ENCODE measurements around the gene NHSL1.

NHSL1 gene

DNA sequence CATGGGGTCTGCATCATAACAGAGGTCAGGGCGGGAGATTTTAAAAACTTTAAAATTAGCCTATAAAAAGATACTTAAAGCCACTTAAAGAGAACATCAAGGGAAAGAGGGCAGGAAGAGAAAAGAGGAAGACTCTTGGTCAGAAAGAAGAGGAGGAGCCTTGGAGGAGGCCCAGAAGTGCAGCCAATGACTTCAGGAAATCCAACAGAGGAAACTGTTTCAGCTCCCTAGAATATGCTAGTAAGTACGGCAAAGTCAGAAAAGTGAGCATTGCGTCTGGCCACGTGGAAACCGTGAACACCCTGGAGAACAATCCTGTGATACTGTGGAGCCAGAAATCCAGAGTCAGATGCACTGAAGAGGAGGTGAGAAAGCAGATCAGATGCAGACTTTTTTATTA lies 22.5 kb upstream of the NHSL1 start:
- DNase-seq = no peak

GRCh38 chr6:138520463-138520862 lies 21.2 kb upstream of the NHSL1 start:
- no peak for DNase-seq

DNA sequence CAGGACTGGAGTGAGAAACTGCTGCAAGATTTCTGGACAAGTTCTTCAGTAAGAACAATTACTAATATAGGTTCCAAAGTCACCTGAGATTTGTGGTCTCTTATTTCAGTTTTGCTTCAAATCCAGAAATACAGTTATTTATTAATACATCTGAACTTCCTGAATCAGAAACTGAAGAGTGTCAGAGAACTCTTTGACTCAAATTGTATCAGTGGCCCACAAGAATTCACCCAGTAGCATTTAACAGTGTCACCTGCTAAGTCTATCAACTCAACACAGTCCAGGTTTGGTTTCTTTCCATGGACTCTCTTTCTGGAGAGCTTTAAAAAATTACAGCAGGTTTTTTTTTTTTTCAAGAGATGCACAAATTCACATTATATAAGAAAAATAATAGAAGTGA lies 18.8 kb upstream of the NHSL1 start:
- no peak for DNase-seq

- no peak for DNase-seq
These were observed 18.3 kb upstream of the NHSL1 start for GRCh38 chr6:138517635-138518034.

- DNase-seq = no peak
These were observed 16.5 kb upstream of the NHSL1 start for GRCh38 chr6:138515657-138516248.

- DNase-seq = no peak
These were observed 15.7 kb upstream of the NHSL1 start for GRCh38 chr6:138514860-138515540.

GRCh38 chr6:138512609-138513008 lies 13.3 kb upstream of the NHSL1 start:
- no peak for DNase-seq

GRCh38 chr6:138510093-138510492 lies 10.8 kb upstream of the NHSL1 start:
- no peak for DNase-seq

DNA sequence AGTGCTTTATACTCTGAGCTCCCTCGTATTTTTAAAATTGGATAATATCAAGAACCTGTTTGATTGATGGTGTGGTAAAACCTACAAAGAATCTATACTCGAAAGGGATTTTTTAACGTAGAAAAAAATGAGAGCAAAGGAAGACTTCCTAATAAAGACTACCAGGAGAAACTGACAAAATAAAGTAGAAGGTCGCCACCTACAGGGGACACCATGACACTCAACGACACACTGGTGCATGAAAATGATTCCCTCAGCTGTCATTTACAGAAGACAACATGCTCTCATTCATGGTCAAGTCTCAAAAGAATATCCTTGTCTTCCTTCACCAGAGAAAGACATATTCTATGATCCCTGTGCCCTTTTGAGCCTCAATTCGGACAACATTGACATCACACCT lies 10.1 kb upstream of the NHSL1 start:
- DNase-seq = no peak

- DNase-seq = no peak
These were observed 9.3 kb upstream of the NHSL1 start for GRCh38 chr6:138508676-138508988.

- no peak for DNase-seq
These were observed 8.8 kb upstream of the NHSL1 start for GRCh38 chr6:138507977-138508675.

DNA sequence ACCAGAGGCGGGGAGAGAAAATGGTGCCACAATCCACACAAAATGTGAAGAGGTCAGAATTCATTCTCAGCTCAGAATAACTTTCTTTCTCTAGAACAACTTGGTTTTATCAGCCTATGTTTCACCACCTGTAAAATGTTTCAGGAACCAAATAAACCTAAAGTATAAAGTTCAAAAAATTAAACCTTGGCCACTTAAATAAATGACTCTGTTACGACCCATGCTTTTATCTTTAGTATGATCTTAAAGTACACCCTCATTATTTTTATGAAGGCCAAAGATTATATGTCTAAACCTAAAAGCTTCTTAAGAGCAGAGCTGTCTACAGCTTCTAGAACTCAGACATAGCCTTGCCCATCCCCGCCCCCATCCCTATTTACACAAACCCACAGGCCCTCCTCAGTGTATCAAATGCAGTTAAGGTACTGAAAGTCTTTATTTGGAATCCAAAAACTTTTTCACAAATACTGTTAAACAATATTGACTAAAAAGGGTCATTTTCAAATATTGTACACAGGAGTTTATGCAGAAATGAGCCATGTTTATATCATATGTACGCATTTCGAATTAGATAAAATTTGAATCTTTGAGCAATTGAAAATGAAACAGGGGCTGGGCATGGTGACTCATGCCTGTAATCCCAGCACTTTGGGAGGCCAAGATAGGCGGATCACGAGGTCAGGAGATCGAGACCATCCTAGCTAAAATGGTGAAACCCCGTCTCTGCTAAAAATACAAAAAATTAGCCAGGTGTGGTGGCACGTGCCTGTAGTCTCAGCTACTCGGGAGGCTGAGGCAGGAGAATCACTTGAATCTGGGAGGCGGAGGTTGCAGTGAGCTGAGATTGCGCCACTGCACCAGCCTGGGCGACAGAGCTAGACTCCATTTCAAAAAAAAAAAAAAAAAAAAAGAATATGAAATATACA lies 5.7 kb upstream of the NHSL1 start:
- DNase-seq = no peak

GRCh38 chr6:138503881-138504680 lies 4.8 kb upstream of the NHSL1 start:
- DNase-seq = no peak

- DNase-seq = no peak
These were observed 3.3 kb upstream of the NHSL1 start for GRCh38 chr6:138502546-138502945.

- no peak for DNase-seq
These were observed 1.7 kb upstream of the NHSL1 start for GRCh38 chr6:138500867-138501446.

- DNase-seq = no peak
These were observed 861 bp upstream of the NHSL1 start for GRCh38 chr6:138500045-138500665.

DNA sequence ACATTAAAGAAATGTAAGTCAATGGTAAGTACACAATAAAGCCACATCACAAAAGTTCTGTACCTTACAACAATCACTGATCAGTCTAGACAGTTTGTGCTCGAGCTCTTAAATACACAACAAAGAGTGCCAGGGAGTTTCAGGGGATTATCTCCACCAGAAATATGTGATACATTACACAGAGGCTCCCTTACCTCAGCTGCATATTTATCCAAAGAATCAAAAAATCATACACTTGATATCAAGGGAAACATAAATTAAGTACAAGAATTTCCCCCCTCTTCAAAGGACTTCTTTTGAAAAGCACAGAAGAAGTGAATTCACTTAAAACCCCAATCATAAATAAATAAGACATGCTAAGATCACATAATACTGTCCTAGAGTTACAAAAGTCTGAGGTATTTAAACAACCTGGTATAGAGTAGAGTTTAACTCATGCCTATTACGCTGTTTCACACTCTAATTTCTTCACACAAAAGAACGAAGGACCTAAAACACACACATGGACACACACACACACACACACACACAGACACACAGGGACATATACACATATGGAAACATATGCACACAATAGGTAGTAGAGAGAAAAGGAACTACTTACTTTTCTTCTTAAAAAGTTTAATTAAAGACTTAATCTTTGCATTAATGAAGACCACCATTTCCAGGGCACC lies 528 bp downstream of the NHSL1 start:
- no peak for DNase-seq

DNA sequence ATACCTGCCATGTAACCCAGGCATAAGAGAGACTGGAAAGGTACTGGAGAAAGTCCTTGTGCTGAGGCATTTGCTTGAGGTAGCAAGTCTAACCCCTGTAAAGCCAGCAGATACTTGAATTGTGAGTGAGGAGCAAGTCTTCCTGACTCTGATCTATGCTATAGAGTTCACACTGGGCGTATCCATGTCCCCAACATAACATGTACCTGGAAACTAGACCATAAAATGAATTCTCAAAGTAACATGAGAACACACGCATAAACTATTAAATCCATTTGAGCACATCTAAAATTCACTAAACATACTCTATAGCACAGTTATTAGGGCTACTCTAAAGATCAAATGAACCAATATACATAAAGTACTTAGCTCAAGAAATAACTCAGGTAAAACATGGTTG lies 2.0 kb downstream of the NHSL1 start:
- no peak for DNase-seq

DNA sequence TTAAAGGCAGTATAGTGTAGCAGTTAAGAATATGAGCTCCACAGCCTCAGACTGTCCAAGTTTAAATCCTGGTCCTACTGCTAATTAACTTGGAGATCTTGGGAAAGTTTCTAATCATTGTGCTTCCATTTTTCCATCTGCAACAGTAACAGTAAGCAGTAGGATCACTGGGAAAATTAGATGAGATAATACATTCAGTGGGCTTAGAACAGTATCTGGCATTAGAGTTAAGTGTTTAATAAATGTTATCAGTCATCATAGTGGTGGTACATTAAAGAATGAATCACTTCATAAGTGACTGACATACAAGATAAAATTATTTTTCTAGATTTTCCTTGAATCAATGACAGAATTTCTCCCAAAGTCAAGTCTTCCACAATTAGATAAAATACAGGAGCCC lies 5.0 kb downstream of the NHSL1 start:
- no peak for DNase-seq

DNA sequence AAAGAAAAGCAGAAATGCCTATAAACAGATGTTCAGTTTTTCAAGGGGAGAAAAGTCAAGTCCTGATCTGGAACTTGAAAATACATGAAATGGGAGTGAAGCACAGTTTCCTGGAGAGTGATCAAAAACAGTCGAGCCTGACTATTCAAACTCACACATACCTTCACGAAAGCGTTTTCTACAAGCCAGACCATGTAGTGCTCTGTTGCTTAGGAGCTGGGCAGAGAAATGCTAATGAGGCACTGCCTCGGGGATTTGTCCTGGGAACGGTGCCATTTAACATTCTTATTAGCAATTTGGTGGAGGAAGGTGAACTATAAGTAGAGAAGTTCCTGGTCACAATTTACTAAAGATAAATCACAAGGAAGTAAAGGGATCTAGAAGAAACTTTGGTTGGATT lies 5.9 kb downstream of the NHSL1 start:
- no peak for DNase-seq

GRCh38 chr6:138492871-138493270 lies 6.4 kb downstream of the NHSL1 start:
- DNase-seq = no peak

Data from T1000 (cell line).